ENCODE data around the gene ANKS4B.
"Not testable (repeated sequence)": the region's sequence is repeated elsewhere in the genome, so short reads cannot be mapped to it uniquely, and the experiment has no call there.

The ANKS4B gene, protein sequence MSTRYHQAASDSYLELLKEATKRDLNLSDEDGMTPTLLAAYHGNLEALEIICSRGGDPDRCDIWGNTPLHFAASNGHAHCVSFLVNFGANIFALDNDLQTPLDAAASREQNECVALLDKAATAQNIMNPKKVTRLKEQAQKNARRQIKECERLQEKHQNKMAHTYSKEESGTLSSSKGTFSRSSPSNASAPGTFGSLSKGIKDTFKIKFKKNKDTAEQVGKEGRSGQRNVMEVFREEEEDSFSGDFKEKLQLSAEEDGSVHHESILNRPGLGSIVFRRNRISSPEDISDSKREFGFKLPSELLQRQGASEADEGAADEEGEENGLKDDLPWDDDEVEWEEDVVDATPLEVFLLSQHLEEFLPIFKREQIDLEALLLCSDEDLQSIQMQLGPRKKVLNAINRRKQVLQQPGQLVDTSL

DNA sequence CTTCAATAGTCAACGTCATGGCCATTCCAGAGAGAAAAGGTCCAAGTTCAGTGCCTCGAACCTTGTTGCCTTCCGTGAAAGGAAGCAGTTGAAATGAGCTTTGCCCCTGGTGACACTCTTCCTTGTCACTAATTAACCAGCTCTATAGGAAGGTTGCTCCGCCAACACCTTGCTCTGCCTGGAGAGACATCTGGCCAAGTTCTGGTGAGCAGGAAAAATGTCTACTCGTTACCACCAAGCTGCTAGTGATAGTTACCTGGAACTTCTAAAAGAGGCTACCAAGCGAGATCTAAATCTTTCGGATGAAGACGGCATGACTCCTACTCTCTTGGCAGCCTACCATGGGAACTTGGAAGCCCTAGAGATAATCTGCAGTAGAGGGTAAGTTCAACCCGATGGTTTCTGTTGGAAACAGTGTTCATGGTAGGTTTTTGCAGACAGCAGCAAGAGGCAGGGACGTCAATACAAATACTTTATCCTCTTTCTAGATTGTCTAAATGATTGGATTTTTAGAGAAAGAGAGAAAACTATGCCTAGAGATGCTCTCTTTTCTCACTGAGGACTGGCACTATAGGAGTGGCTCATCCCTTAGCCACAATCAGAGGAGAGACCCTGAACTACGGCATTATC lies at the start of gene ANKS4B:
Gene ANKS4B (plus strand): TSS at position 179 of the 630 bp plus-strand sequence. CDS start 39 bp downstream, at position 218.
- no peak for DNase-seq (ENCODE audit: low read depth)

GRCh38 chr16:21183995-21184394 lies 49.5 kb upstream of the ANKS4B start:
- DNase-seq (ENCODE audit: low read depth) = no peak

DNA sequence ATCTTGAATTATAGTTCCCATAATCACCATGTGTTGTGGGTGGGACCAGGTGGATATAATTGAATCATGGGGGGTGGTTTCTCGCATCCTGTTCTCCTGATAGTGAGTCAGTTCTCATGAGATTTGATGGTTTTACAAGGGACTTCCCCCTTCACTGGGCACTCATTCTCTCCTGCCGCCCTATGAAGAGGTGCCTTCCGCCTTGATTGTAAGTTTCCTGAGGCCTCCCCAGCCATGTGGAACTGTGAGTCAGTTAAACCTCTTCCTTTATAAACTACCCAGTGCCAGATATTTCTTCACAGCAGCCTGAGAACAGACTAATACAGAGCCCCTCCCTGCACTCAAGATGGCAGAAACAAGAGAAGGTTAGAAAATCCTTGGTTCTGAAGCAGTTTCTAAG lies 48.7 kb upstream of the ANKS4B start:
- DNase-seq (ENCODE audit: low read depth) = no peak

GRCh38 chr16:21185659-21186325 lies 47.7 kb upstream of the ANKS4B start:
- DNase-seq (ENCODE audit: low read depth) = no peak

- no peak for DNase-seq (ENCODE audit: low read depth)
Measured at GRCh38 chr16:21186326-21186691, 47.2 kb upstream of the ANKS4B start.

DNA sequence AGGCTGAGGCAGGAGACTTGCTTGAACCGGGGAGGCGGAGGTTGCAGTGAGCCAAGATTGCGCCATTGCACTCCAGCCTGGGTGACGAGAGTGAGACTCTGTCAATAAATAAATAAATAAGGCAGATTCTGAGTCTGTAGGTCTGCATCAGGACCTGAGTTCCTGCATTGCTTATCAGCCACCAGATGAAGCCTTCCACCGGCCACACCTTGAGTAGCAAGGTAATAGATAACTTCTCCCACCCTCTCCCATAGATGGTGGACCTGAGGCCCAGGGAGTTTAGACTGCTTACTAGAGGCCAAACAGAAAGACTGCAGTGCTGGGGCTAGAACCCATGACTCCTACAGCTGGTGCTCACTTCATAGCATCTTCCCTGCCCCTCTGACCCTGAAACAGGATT lies 44.2 kb upstream of the ANKS4B start:
- DNase-seq (ENCODE audit: low read depth) = no peak

DNA sequence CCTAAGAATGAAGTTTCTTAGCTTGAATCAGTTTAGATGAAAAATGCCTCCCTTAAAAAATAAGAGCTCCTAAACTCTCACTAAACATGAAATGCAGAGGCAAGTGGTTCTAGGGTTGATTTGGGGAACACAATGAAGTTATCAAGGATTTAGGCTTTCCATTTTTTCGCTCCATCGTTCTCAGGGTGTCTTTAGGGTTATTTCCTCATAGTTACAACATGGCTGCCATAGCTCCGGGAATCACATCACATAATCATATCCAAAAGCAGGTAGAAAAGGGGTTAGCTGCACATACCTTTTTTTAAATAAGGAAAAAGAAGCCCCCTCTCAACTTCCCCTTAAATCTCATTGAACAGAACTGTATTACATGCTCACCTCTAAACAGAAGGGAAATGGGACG lies 43.5 kb upstream of the ANKS4B start:
- no peak for DNase-seq (ENCODE audit: low read depth)

DNA sequence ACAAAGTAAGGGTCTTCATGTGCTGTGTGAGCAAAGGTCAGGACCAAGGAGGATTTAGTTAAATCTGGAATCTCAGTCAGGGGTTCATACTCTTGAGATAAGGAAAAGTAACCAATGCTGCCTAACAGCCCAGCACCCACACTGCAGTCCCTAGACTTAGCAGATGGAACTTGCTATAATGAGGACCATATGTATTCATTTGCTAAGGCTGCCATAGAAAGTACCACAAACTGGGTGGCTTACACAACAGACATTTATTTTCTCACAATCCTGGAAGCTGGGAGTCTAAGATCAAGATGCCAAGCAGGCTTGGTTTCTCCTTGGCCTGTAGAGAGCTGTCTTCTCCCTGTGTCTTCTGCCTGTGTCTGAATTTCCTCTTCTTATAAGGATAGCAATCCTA lies 42.9 kb upstream of the ANKS4B start:
- DNase-seq (ENCODE audit: low read depth) = no peak

DNA sequence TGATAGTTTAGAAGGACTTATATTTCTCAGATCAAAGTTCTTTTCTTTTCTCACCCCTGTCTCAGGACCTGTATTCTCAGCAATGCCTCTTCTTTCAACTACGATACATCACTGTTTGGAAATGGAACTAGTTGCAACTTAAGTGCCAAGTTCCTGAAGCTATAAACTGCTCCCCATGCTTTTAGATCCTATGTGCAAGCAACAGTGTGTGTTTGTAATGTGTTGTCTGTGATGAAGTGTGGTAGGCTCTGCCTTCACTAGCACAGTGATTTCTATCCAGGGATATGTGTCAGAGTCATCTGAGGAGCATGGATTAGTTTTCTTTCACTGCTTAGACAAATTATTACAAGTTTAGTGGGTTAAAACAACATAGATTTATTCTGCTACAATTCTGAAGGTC lies 40.5 kb upstream of the ANKS4B start:
- no peak for DNase-seq (ENCODE audit: low read depth)

DNA sequence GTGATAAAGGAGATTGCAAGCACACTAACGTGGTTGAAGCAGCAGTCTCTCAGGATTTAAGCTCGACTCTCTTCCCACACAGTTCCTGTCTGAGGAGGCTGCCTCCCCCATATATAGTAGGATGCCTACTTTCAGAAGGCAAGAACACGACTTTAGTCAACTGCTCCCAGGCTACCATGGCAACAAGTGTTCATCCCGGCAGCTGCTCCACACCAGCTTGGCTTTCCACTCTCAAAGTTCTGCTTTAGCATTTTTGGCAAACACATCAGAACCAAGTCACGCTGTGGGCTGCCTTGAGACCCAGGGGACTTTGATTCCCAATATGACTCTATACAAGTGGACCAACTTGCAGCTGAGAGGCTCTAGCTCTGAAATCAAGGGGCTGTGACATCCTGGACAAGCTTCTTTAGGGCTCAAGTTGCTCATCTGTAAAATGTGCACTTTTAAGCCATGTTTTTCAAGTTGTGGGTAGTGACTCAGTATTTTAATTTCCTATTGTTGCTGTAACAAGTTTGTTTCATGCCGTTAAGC lies 38.7 kb upstream of the ANKS4B start:
- no peak for DNase-seq (ENCODE audit: low read depth)

DNA sequence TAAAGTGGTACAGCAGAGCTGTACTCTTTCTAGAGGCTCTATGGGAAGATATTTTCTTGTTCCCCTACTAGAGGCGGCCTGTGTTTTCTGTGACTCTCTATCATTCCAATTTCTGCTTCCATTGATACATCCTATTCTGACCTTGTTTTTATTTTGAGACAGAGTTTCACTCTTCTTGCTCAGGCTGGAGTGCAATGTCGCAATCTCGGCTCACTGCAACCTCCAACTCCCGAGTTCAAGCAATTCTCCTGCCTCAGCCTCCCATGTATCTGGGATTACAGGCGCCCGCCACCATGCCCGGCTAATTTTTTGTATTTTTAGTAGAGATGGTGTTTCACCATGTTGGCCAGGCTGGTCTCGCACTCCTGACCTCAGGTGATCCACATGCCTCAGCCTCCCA lies 38.2 kb upstream of the ANKS4B start:
- not testable (repeated sequence) for DNase-seq (ENCODE audit: low read depth)

DNA sequence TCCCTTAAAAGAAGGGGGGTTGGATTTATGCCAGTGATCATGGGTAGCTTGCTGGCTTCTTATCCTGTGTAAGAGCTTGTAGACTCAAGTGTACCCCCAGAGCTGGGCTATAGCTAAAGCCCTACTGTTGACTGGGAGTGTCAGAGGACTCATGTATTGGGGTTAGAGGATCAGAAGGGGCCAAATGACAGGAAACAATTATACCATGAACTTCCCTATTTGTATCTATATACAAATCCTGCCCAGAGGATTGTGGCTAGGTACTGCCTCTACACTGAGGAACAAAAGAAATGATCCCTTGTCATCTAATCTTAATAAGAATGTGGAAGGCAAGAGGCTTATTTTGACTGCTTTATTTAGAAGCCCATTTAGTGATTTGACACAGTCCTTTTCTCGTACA lies 36.4 kb upstream of the ANKS4B start:
- DNase-seq (ENCODE audit: low read depth) = no peak

- no peak for DNase-seq (ENCODE audit: low read depth)
Measured at GRCh38 chr16:21197621-21198020, 35.9 kb upstream of the ANKS4B start.

- DNase-seq (ENCODE audit: low read depth) = no peak
Measured at GRCh38 chr16:21199607-21200218, 33.8 kb upstream of the ANKS4B start.

GRCh38 chr16:21203155-21203797 lies 30.2 kb upstream of the ANKS4B start:
- no peak for DNase-seq (ENCODE audit: low read depth)

DNA sequence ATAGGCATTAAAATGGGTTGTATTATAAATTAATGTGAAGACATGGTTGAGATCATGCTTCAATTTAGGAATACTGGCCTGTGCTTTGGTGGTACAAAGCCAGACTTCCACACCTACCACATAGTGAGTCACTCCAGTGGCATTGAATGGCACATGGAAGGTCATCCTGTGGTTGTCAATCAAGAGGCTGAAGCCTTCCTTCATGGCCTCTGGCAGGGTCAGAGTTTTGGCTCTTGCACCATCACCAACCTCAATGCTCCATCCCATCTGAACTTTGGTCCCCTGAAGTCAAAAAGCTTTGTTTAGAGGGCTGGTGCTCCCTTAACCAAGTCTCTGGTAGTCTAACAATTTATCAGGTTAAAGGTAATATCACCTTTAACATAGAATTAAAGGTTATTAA lies 28.2 kb upstream of the ANKS4B start:
- no peak for DNase-seq (ENCODE audit: low read depth)

GRCh38 chr16:21206550-21206949 lies 26.9 kb upstream of the ANKS4B start:
- DNase-seq (ENCODE audit: low read depth) = no peak

- DNase-seq (ENCODE audit: low read depth) = no peak
Measured at GRCh38 chr16:21208446-21209230, 24.9 kb upstream of the ANKS4B start.

GRCh38 chr16:21211486-21211885 lies 22.0 kb upstream of the ANKS4B start, which contains the start of gene ZP2:
Gene ZP2, minus strand, starts transcription at chr16:21211574. Its CDS starts 27 bp downstream, at chr16:21211547.
- DNase-seq (ENCODE audit: low read depth) = no peak

DNA sequence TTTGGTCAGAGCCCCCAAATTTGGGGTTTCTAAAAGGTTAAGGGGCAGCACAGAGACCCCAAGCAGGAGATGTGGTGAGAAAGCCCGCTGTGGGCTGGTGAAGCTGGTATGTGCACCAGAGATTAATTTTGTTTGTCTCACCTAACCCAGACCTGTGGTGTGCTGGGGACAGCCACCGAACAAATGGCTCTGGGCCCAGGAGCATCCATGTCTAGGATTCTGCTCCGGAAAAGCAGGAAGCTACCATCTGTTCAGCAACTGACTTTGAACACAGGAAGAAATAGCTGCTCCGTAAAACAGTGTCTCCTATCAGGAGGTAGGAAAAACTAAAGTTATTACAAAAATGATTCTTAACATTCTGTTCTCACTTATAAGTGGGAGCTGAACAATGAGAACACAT lies 19.4 kb upstream of the ANKS4B start:
- DNase-seq (ENCODE audit: low read depth) = no peak

GRCh38 chr16:21217121-21217520 lies 16.4 kb upstream of the ANKS4B start:
- DNase-seq (ENCODE audit: low read depth) = no peak

Data from activated T-helper 9 cell treated with anti-CD3 and anti-CD28 coated beads, Interleukin-2, amount 50 U/mL, for 16 hours (primary cell).